Suprapubic skin (tissue), 4 donors: ENCODE measurements around the gene SPECC1L. TPM values are rescaled to one million over a fixed set of nuclear protein-coding genes. Genes with fewer than 3 reads are reported as not detected.
"Not testable (repeated sequence)": the region's sequence is repeated elsewhere in the genome, so short reads cannot be mapped to it uniquely, and the experiment has no call there.

ENCODE experiments used
- DNase-seq, 2 donors: peaks; one replicate each; pipeline ENCODE4 v3.0.0-alpha.2; 2019; ENCODE audit warnings: low spot score in 2 of 2
- H3K27ac ChIP-seq: fragments of 200-600 bp; sonication (generic); one replicate; pipeline ENCODE4 v1.5.1; 2019
- H3K27me3 ChIP-seq: fragments of 200-600 bp; sonication (generic); one replicate; pipeline ENCODE4 v1.5.1; 2019
- H3K36me3 ChIP-seq: fragments of 200-600 bp; sonication (generic); one replicate; pipeline ENCODE4 v1.5.1; 2019
- H3K4me1 ChIP-seq: fragments of 200-600 bp; sonication (generic); one replicate; pipeline ENCODE4 v1.5.1; 2019
- H3K4me3 ChIP-seq: fragments of 200-600 bp; sonication (generic); one replicate; pipeline ENCODE4 v1.5.1; 2019; ENCODE audit warnings: mild to moderate bottlenecking
- H3K9me3 ChIP-seq: fragments of 200-600 bp; sonication (generic); one replicate; pipeline ENCODE4 v1.5.1; 2019
- CTCF ChIP-seq, 2 donors: fragments of 200-600 bp in 1 of 2; fragments of 450-650 bp in 1 of 2; sonication (generic) in 1 of 2; IDR thresholded peaks; one replicate each; pipeline ENCODE4 v1.5.1; 2016 to 2019; ENCODE audit warnings: antibody characterized with exemption in 2 of 2, mild to moderate bottlenecking in 1 of 2, moderate library complexity in 1 of 2
- EP300 ChIP-seq: sonication (generic); formaldehyde crosslinking; IDR thresholded peaks from one replicate; pipeline ENCODE4 v1.6.1; 2017; ENCODE audit warnings: antibody characterized with exemption
- POLR2A ChIP-seq, 2 donors: fragments of 450-650 bp; IDR thresholded peaks; one replicate each; pipeline ENCODE4 v1.6.1; 2017; ENCODE audit warnings: antibody characterized with exemption in 2 of 2, mild to moderate bottlenecking in 2 of 2, moderate library complexity in 2 of 2
- POLR2AphosphoS5 ChIP-seq, 3 donors: sonication (generic); formaldehyde crosslinking; IDR thresholded peaks; one replicate each; pipeline ENCODE4 v1.6.1; 2017; ENCODE audit warnings: antibody characterized with exemption in 3 of 3
- WGBS: methylation state at CpG from one replicate; pipeline ENCODE4 v1.1.5; 2018; 5-methylcytosine and 5-hydroxymethylcytosine counted together
- total RNA-seq, 4 donors: library from RNA; depleted of rRNA; stranded (reverse); fragments of >200 nt; gene quantifications; one replicate each; pipeline ENCODE4 v1.1.0, GENCODE V29; 2016

SPECC1L gene
- total RNA-seq, 4 donors from 2014 or later = 15.7 to 28.5 (median 21.4) TPM

- Histone ChIP-seq H3K4me1 (no peaks in the 10 kb centered on the region), H3K36me3 (no peaks in the 10 kb centered on the region), H3K4me3 (no peak overlapping the region), H3K27me3 (no peaks in the 10 kb centered on the region), H3K27ac (no peak overlapping the region), H3K9me3 (no peaks in the 10 kb centered on the region)
- TF ChIP-seq EP300 (no peak), CTCF (IDR thresholded peaks at IDR 0.05) (no peak), POLR2A (IDR thresholded peaks at IDR 0.05) (no peak), POLR2AphosphoS5 (IDR thresholded peaks at IDR 0.05) (no peak)
- no peak for DNase-seq
- WGBS = 69% methylated on average over 4 of the region's 4 CpGs
Observed at GRCh38 chr22:24236656-24237055, 34.0 kb upstream of the SPECC1L start.

GRCh38 chr22:24238101-24238694 lies 32.4 kb upstream of the SPECC1L start:
- peaks cover 11% of the 10 kb centered on the region for H3K4me1 ChIP-seq
- not testable (repeated sequence) for H3K27ac ChIP-seq, DNase-seq, H3K36me3 ChIP-seq, H3K4me3 ChIP-seq, H3K9me3 ChIP-seq, H3K27me3 ChIP-seq
- WGBS = 84% methylated on average over 13 of the region's 13 CpGs

- H3K36me3 ChIP-seq = no peaks in the 10 kb centered on the region
- peaks cover 24% of the 10 kb centered on the region for H3K4me1 ChIP-seq
- no peak for DNase-seq
- H3K4me3 ChIP-seq = no peak overlapping the region
- H3K9me3 ChIP-seq = no peaks in the 10 kb centered on the region
- no peak for TF ChIP-seq POLR2A (IDR thresholded peaks at IDR 0.05)
- TF ChIP-seq POLR2AphosphoS5 (IDR thresholded peaks at IDR 0.05) = no peak
- TF ChIP-seq EP300 = no peak
- no peak for TF ChIP-seq CTCF (IDR thresholded peaks at IDR 0.05)
- H3K27ac ChIP-seq = no peak overlapping the region
- WGBS = 56% methylated on average over 6 of the region's 6 CpGs
- no peaks in the 10 kb centered on the region for H3K27me3 ChIP-seq
Observed at GRCh38 chr22:24240381-24240780, 30.2 kb upstream of the SPECC1L start.

GRCh38 chr22:24240985-24241692 lies 29.5 kb upstream of the SPECC1L start:
- not testable (repeated sequence) for H3K36me3 ChIP-seq, H3K4me3 ChIP-seq, H3K27ac ChIP-seq, H3K9me3 ChIP-seq, H3K27me3 ChIP-seq, DNase-seq
- WGBS = 74% methylated on average over 9 of the region's 9 CpGs
- peaks cover 28% of the 10 kb centered on the region for H3K4me1 ChIP-seq

- H3K27me3 ChIP-seq, H3K9me3 ChIP-seq, H3K36me3 ChIP-seq: not testable (repeated sequence)
- DNase-seq = peak in 1 of 2 donors; percentile 78
- H3K27ac ChIP-seq = peak overlapping the region; percentile 30
- H3K4me1 ChIP-seq = peaks cover 46% of the 10 kb centered on the region
- WGBS = no CpG with 5 or more reads among the region's 3 CpGs
- peak overlapping the region; percentile 47 for H3K4me3 ChIP-seq
Observed at GRCh38 chr22:24243417-24243816, 27.2 kb upstream of the SPECC1L start.

GRCh38 chr22:24244144-24244787 lies 26.4 kb upstream of the SPECC1L start:
- Histone ChIP-seq H3K9me3 (no peaks in the 10 kb centered on the region), H3K4me3 (peak overlapping the region; percentile 47), H3K36me3 (no peaks in the 10 kb centered on the region), H3K27ac (peak overlapping the region; percentile 91), H3K27me3 (no peaks in the 10 kb centered on the region), H3K4me1 (peaks cover 46% of the 10 kb centered on the region)
- no peak for DNase-seq
- WGBS = 47% methylated on average over 18 of the region's 19 CpGs
- TF ChIP-seq POLR2A (IDR thresholded peaks at IDR 0.05) (no peak), CTCF (IDR thresholded peaks at IDR 0.05) (no peak), POLR2AphosphoS5 (IDR thresholded peaks at IDR 0.05) (no peak), EP300 (no peak)

- H3K9me3 ChIP-seq, H3K36me3 ChIP-seq, H3K27me3 ChIP-seq: not testable (repeated sequence)
- peak in 1 of 2 donors; percentile 77 for DNase-seq
- peaks cover 46% of the 10 kb centered on the region for H3K4me1 ChIP-seq
- H3K4me3 ChIP-seq = peak within 1 kb of the TSS; percentile 47
- H3K27ac ChIP-seq = peak within 1 kb of the TSS; percentile 91
- WGBS = 18% methylated on average over 3 of the region's 12 CpGs
Observed at GRCh38 chr22:24245030-24245431, 25.6 kb upstream of the SPECC1L start, which contains the start of gene GGT5. Gene GGT5, minus strand, starts transcription at chr22:24245082. Its CDS starts 357 bp downstream, at chr22:24244725.
